ENCODE results near the gene CHMP6.
A peak's percentile ranks its signal among the peaks of the same experiment; 100 is the strongest.

CHMP6 gene

GRCh38 chr17:80956321-80957190 lies 35.1 kb upstream of the CHMP6 start:
- no peak for DNase-seq

GRCh38 chr17:80957461-80957941 lies 34.1 kb upstream of the CHMP6 start:
- DNase-seq: no peak

GRCh38 chr17:80959330-80960036 lies 32.2 kb upstream of the CHMP6 start:
- no peak for DNase-seq

GRCh38 chr17:80960037-80960796 lies 31.4 kb upstream of the CHMP6 start:
- DNase-seq: no peak

- DNase-seq: no peak
Measured at GRCh38 chr17:80960797-80961452, 30.7 kb upstream of the CHMP6 start.

- DNase-seq: no peak
Measured at GRCh38 chr17:80961541-80962330, 29.9 kb upstream of the CHMP6 start.

GRCh38 chr17:80962356-80963329 lies 29.0 kb upstream of the CHMP6 start:
- DNase-seq: no peak

GRCh38 chr17:80963812-80964543 lies 27.7 kb upstream of the CHMP6 start:
- DNase-seq: no peak

- DNase-seq: no peak
Measured at GRCh38 chr17:80964544-80964856, 27.1 kb upstream of the CHMP6 start.

GRCh38 chr17:80964859-80965580 lies 26.6 kb upstream of the CHMP6 start:
- no peak for DNase-seq

- no peak for DNase-seq
Measured at GRCh38 chr17:80965606-80966005, 26.0 kb upstream of the CHMP6 start.

- DNase-seq: no peak
Measured at GRCh38 chr17:80967404-80967872, 24.2 kb upstream of the CHMP6 start.

- peak; percentile 28 for DNase-seq
Measured at GRCh38 chr17:80968602-80969029, 23.0 kb upstream of the CHMP6 start.

- DNase-seq: no peak
Measured at GRCh38 chr17:80969030-80969673, 22.5 kb upstream of the CHMP6 start.

GRCh38 chr17:80969674-80970043 lies 22.0 kb upstream of the CHMP6 start:
- no peak for DNase-seq

- peak; percentile 13 for DNase-seq
Measured at GRCh38 chr17:80970044-80970761, 21.4 kb upstream of the CHMP6 start.

GRCh38 chr17:80970762-80971703 lies 20.6 kb upstream of the CHMP6 start:
- no peak for DNase-seq

Measured in NCI-H2029 (cell line).